SJCRH30 (cell line): ENCODE measurements around the gene SMAD7. TPM values are rescaled to one million over a fixed set of nuclear protein-coding genes. Genes with fewer than 3 reads are reported as not detected.

ENCODE experiments used
- DNase-seq, 2 experiments: peaks; one replicate each; pipeline ENCODE4 v3.0.0-alpha.2; 2015 to 2020
- H3K27ac ChIP-seq: fragments of 250-450 bp; sonication (Bioruptor Pico); 2 replicates; pipeline ENCODE4 v1.5.1; 2020; ENCODE audit warnings: mild to moderate bottlenecking, moderate library complexity
- H3K27me3 ChIP-seq: fragments of 250-450 bp; sonication (Bioruptor Pico); 2 replicates; pipeline ENCODE4 v1.5.1; 2020; ENCODE audit warnings: mild to moderate bottlenecking, moderate library complexity
- H3K36me3 ChIP-seq: fragments of 250-450 bp; sonication (Bioruptor Pico); 2 replicates; pipeline ENCODE4 v1.5.1; 2020; ENCODE audit warnings: mild to moderate bottlenecking, moderate library complexity
- H3K4me1 ChIP-seq: fragments of 250-450 bp; sonication (Bioruptor Pico); 2 replicates; pipeline ENCODE4 v1.5.1; 2020; ENCODE audit warnings: mild to moderate bottlenecking, moderate library complexity
- H3K4me3 ChIP-seq: fragments of 250-450 bp; sonication (Bioruptor Pico); 2 replicates; pipeline ENCODE4 v1.5.1; 2020; ENCODE audit warnings: mild to moderate bottlenecking, moderate library complexity
- H3K9me3 ChIP-seq: fragments of 250-450 bp; sonication (Bioruptor Pico); replicated peaks from 2 replicates; pipeline ENCODE4 v1.5.1; 2020; ENCODE audit warnings: mild to moderate bottlenecking, moderate library complexity
- total RNA-seq: library from RNA; depleted of rRNA; stranded (reverse); fragments of >200 nt; shearing (Covaris generic); gene quantifications from 2 replicates; pipeline ENCODE4 v1.2.3, GENCODE V29; 2014

Gene SMAD7
- total RNA-seq, 1 experiment from 2014 or later: 3.0 TPM

DNA sequence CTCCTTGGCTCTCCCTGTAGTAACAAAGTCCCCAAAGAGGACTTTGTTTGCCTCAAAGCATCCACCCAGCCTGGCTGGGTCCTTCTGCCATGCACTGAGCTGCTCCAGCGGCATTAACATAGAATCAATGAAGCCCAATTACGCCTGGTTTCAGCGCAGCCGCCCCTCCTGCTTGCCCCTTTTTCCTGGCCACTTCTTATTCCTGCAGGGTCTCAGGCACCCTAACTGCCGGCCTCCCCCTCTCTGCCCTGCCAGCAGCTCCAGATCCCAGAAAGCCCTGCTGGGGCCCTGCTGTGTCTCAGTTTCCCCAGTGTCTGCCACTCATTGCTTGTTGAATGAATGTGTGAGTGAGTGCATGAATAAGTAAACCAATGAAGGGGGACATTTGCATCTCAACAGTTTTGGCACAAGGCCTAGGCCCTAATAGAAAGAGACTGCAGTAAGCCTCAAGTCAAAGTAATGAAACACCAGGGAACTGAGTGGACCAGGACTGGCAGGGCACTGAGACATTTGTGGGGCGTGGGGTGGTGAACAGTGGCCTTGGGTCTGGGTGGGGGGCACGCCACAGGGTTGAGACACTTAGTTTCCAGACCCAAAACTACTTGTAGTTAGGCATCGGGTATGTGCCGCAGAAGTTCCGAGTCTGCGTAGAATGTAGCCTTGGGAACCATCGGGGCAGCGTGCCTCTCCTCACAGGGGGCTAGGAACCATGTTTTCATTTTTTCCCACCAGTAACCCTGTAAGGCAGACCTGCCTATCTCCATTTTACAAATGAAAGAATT, 60.6 kb downstream of the SMAD7 start:
- Histone ChIP-seq H3K27ac (no peak overlapping the region), H3K4me3 (no peak overlapping the region), H3K36me3 (no peaks in the 10 kb centered on the region), H3K9me3 (no peaks in the 10 kb centered on the region), H3K27me3 (no peaks in the 10 kb centered on the region), H3K4me1 (peaks cover 4% of the 10 kb centered on the region; the same call in 1 of the 2 replicates)
- no peak for DNase-seq

DNA sequence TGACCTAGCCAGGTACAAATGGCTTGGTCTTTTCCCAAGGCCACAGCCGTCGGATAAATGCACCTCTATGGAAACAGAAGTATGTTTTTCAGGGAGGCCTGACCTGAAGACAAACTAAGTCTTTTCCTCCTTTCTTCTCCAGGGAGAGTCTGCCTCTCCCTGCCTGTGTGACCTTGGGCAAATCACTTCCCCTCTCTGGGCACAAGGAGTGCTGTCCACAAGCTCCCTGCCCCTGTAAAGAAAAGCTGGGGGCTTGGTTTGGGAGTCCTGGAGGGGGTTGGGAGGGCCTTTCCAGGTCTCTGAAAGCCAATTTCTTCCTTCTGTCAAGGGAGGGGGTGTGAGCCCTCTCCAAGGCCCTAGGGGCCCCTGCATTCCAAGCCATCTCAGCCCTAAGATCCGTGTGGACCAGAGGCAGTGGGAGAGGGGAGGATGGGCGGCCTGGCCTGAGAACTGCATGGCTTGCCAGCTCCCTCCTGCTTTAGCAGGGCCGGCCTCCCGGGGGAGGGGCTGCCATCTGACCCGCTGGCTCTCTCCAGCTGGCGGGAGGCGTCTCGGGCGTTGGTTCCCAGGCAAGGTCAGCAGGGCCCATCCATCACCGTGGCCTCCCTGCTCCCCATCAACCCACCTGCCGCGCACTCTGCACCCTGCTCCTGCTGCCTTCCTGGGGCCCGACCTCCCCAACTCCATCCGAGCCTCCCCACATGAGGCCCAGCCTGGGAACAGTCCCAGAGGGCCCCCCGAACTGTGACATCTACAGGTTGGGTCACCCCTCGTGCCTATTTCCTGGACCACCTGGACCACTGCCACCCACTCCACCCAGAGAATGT, 61.4 kb downstream of the SMAD7 start:
- peak; percentile 61 to 65 for DNase-seq
- no peaks in the 10 kb centered on the region for H3K27me3 ChIP-seq
- no peak overlapping the region for H3K4me3 ChIP-seq
- no peaks in the 10 kb centered on the region for H3K9me3 ChIP-seq
- H3K27ac ChIP-seq: no peak overlapping the region
- H3K36me3 ChIP-seq: no peaks in the 10 kb centered on the region
- H3K4me1 ChIP-seq: peaks cover 4% of the 10 kb centered on the region; the same call in 1 of the 2 replicates

DNA sequence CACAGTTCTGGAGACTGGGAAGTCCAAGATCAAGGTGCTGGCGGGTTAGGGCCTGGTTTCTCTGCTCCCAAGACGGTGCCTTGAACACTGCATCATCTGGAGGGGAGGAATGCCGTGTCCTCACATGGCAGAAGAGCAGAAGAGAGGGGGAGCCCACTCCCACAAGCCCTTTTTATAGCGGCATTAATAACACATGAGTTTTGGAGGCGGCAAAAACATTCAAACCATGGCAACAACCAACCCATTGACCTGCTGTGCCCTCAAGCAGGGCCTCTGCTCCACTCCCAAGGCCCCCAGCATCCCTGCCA, 62.0 kb downstream of the SMAD7 start:
- DNase-seq: no peak
- no peaks in the 10 kb centered on the region for H3K27me3 ChIP-seq
- H3K9me3 ChIP-seq: no peaks in the 10 kb centered on the region
- no peaks in the 10 kb centered on the region for H3K36me3 ChIP-seq
- no peak overlapping the region for H3K27ac ChIP-seq
- H3K4me1 ChIP-seq: peaks cover 4% of the 10 kb centered on the region; the same call in 1 of the 2 replicates
- H3K4me3 ChIP-seq: no peak overlapping the region

DNA sequence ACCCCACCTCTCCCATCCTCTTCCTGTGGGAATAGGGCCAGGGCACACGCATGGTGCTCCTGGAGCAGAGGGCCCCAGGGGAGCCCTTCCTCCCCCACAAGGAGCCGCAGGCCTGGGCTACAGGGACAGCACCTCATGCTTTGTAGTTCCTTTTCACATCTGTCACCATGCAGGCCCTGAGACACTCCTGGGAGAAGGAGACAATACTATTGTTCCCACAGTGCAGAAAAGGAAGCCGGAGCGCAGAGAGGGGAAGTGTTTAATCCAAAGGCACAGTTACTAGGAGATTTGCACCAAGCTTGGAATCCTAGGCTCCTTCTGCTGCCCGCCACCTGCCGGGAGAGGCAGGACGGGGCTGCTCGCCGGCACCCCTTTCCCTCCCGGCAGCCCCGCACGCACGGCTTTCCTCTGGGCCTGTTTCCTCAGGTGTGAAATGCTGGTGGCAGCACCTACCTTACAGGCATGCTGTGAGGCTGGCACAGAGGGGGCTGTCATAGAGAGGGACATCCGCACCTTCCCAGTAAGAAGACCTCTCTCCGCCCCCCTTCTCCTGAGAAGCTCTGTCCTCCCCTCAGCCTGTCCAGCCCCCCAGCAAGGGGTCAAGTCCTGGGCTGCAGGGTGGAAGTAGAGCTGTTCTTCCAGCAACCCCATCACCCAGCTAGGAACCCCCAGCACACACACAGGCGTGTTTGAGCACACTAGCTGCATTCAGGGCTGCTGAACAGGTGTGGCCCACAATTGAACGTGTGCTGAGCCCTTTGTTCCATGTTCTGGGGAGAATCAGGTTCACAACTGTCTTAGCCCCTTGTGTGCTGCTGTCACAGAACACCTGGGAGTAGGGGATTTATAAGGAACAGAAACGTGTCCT, 62.6 kb downstream of the SMAD7 start:
- H3K4me1 ChIP-seq: peaks cover 4% of the 10 kb centered on the region; the same call in 1 of the 2 replicates
- H3K27ac ChIP-seq: no peak overlapping the region
- no peaks in the 10 kb centered on the region for H3K27me3 ChIP-seq
- H3K9me3 ChIP-seq: no peaks in the 10 kb centered on the region
- no peak for DNase-seq
- no peaks in the 10 kb centered on the region for H3K36me3 ChIP-seq
- no peak overlapping the region for H3K4me3 ChIP-seq

DNA sequence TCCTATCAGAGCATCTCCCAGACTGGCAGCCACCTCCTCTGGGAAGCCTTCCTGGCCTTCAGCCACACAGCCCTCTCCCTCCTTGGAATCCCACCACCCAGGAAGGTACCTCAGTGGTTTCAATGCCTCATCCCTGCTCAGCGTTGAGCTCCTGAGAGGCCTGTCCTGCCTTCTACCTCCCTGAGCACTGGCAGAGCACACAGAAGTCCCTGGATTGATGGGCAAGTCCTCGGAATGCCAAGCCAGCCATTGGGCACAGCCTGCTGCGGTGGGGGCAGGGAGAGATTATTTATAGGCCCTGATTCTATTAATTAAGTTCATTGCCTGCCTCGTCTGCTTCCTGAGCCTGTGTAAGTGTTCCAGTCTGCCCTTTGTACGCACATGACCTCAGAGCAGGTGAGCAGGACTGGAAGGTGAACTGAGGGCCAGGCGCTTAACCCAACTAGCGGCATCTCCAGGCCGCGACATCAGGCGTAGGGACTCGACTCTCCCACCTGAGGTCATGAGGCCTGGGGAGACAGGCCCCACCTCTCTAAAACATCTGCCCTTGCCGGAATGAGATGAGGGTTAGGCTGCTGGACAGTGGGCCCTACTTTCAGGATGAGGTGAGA, 63.4 kb downstream of the SMAD7 start:
- Histone ChIP-seq H3K4me1 (peaks cover 4% of the 10 kb centered on the region; the same call in 1 of the 2 replicates), H3K4me3 (no peak overlapping the region), H3K27me3 (no peaks in the 10 kb centered on the region), H3K9me3 (no peaks in the 10 kb centered on the region), H3K36me3 (no peaks in the 10 kb centered on the region), H3K27ac (no peak overlapping the region)
- DNase-seq: no peak

DNA sequence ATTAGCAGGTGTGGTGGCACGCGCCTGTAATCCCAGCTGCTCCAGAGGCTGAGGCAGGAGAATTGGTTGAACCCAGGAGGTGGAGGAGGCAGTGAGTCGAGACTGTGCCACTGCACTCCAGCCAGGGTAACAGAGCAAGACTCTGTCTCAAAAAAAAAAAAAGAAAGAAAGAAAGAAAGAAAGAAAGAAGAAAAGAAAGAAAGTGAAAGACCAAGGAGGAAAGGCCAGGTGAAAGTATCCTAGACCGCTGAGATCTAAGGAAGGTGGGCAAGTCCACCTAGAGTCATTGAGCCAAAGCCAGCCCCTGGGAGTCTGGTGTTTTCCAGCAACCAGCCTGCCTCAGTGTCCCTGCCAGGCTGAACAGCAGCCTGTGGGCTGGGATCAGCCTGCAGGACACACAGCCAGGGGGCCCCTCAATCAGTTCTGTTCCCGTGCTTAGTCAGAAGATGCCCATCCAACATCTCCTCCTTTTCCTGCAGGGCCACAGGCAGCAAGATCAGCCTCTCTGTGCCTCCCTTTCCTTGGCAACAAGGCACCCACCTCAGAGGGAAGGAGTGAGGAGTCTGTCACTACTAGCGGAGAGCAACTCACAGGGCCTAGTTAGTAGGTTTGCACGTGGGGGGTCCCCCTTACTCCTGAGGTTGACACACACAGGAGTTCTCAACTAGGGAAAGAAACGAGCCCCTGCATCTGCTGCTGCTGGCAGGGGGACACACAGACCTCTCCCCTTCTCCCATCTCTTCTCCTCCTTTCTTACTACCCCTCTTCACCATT, 64.1 kb downstream of the SMAD7 start:
- Histone ChIP-seq H3K36me3 (no peaks in the 10 kb centered on the region), H3K4me3 (no peak overlapping the region), H3K9me3 (no peaks in the 10 kb centered on the region), H3K4me1 (peaks cover 4% of the 10 kb centered on the region; the same call in 1 of the 2 replicates), H3K27ac (no peak overlapping the region), H3K27me3 (no peaks in the 10 kb centered on the region)
- no peak for DNase-seq

DNA sequence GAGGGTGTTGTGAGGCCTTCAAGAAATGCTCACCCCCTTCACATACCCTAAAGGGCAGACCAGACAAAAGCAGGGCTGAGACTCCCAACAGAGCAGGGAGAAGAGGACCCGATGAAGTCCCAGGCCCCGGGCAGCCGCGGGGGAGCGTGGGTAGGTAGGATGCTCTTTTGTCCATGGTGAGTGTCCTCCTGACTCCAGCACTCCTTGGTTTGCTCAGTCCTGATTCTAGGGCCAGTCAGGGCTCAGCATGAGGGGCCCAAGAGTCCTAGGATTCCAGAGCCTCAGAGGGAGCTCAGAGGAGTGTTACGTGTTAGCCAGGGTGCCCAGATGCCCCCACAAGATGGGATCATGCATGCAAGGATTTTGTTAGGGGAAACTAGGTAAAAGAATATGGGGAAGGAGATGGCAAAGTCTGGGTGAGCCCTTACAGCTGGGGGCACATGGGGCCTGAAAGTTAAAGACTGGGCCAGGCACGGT, 64.8 kb downstream of the SMAD7 start:
- DNase-seq: no peak
- H3K27ac ChIP-seq: no peak overlapping the region
- H3K4me3 ChIP-seq: no peak overlapping the region

GRCh38 chr18:48885266-48885923, 65.4 kb downstream of the SMAD7 start:
- Histone ChIP-seq H3K27me3 (no peaks in the 10 kb centered on the region), H3K4me3 (no peak overlapping the region), H3K4me1 (peaks cover 4% of the 10 kb centered on the region; the same call in 1 of the 2 replicates), H3K27ac (no peak overlapping the region), H3K9me3 (no peaks in the 10 kb centered on the region), H3K36me3 (no peaks in the 10 kb centered on the region)
- no peak for DNase-seq

More for the DNA sequence above, 64.8 kb downstream of the SMAD7 start:
- H3K36me3 ChIP-seq: no peaks in the 10 kb centered on the region
- H3K4me1 ChIP-seq: peaks cover 4% of the 10 kb centered on the region; the same call in 1 of the 2 replicates
- no peaks in the 10 kb centered on the region for H3K9me3 ChIP-seq
- H3K27me3 ChIP-seq: no peaks in the 10 kb centered on the region

GRCh38 chr18:48884771-48885170, 66.0 kb downstream of the SMAD7 start:
- no peak for DNase-seq
- Histone ChIP-seq H3K4me3 (no peak overlapping the region), H3K4me1 (peaks cover 4% of the 10 kb centered on the region; the same call in 1 of the 2 replicates), H3K27me3 (no peaks in the 10 kb centered on the region), H3K36me3 (no peaks in the 10 kb centered on the region), H3K27ac (no peak overlapping the region), H3K9me3 (no peaks in the 10 kb centered on the region)

GRCh38 chr18:48884306-48884705, 66.5 kb downstream of the SMAD7 start:
- no peaks in the 10 kb centered on the region for H3K9me3 ChIP-seq
- H3K36me3 ChIP-seq: no peaks in the 10 kb centered on the region
- H3K27ac ChIP-seq: no peak overlapping the region
- no peak for DNase-seq
- no peak overlapping the region for H3K4me3 ChIP-seq
- peaks cover 3% of the 10 kb centered on the region; the same call in 1 of the 2 replicates for H3K4me1 ChIP-seq
- H3K27me3 ChIP-seq: no peaks in the 10 kb centered on the region

DNA sequence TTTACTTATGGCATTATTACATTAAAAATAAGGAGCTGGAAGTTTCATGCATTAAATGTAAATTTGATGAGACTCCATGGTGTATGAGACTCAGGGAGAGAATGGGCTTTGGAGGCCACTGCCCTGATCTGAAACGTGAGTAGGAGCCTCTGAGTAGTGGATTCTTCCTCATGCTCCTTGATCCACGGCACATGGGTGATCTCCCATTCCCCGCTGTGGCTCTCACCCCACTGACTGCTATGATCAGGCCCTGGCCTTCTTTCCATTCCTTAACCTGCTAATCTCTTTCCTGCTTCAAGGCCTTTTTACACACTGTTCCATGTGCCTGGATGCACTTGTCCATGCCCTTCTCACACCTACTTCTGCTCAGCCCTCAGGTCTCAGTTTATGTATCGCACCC, 68.4 kb downstream of the SMAD7 start:
- Histone ChIP-seq H3K4me3 (no peak overlapping the region), H3K27ac (no peak overlapping the region), H3K4me1 (no peaks in the 10 kb centered on the region), H3K36me3 (no peaks in the 10 kb centered on the region), H3K9me3 (no peaks in the 10 kb centered on the region), H3K27me3 (no peaks in the 10 kb centered on the region)
- no peak for DNase-seq

GRCh38 chr18:48880931-48881330, 69.8 kb downstream of the SMAD7 start:
- no peaks in the 10 kb centered on the region for H3K36me3 ChIP-seq
- no peaks in the 10 kb centered on the region for H3K9me3 ChIP-seq
- no peaks in the 10 kb centered on the region for H3K27me3 ChIP-seq
- no peak overlapping the region for H3K4me3 ChIP-seq
- H3K4me1 ChIP-seq: peaks cover 1% of the 10 kb centered on the region; the same call in 1 of the 2 replicates
- no peak overlapping the region for H3K27ac ChIP-seq
- no peak for DNase-seq

- Histone ChIP-seq H3K36me3 (no peaks in the 10 kb centered on the region), H3K27me3 (no peaks in the 10 kb centered on the region), H3K4me1 (peaks cover 4% of the 10 kb centered on the region; the same call in 1 of the 2 replicates), H3K27ac (no peak overlapping the region), H3K9me3 (no peaks in the 10 kb centered on the region), H3K4me3 (no peak overlapping the region)
- no peak for DNase-seq
These were observed 71.7 kb downstream of the SMAD7 start for GRCh38 chr18:48879008-48879431.
